ENCODE results near the gene NAGA.
"Not testable (repeated sequence)": the region's sequence is repeated elsewhere in the genome, so short reads cannot be mapped to it uniquely, and the experiment has no call there.

The NAGA gene

GRCh38 chr22:42070517-42071422 lies at the start of gene NAGA:
NAGA (minus strand) TSS chr22:42070812; CDS start chr22:42070297, 515 bp downstream.
- peak; percentile 94 for DNase-seq

GRCh38 chr22:42116848-42117424 lies 46.3 kb upstream of the NAGA start:
- no peak for DNase-seq

- DNase-seq, result not testable (repeated sequence)
These were observed 44.8 kb upstream of the NAGA start for GRCh38 chr22:42115420-42115830.

DNA sequence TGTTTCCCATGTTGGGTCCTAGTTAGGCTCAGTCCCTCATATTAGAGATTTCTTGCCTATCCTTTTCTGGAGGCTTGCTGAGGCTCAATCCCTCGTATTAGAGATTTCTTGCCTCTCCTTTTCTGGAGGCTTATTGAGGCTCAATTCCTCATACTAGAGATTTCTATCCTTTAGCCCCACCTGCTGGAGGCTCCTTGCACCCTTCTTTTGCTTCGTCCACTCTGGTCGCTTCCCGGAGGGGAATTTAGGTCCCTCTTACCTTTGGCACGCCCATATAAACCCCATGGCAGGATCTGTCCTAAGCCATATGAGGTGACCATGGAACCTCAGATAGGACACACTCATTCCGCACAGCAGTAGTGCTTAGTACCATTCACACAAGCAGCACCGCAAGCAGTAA lies 44.1 kb upstream of the NAGA start:
- DNase-seq, result no peak

GRCh38 chr22:42112793-42113192 lies 42.2 kb upstream of the NAGA start:
- DNase-seq, result peak; percentile 7

DNA sequence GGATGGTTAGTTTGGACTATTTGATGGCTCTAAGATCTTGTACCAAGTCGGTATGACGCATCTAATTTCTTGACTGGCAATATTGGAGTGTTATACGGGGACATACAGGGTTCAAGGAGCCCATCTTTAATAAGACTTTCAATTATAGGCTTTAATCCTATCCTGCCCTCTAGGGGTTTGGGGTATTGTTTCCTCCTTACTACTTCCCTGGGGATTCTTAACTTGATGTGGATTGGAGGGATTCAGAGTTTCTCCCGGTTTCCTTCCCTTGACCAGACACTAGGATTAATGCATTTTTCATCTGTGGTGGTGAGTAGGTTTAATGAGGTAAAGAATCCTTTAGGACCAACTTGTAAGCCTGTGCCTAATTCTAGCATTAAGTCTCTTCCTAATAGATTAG lies 41.2 kb upstream of the NAGA start:
- no peak for DNase-seq

GRCh38 chr22:42108848-42109247 lies 38.2 kb upstream of the NAGA start:
- DNase-seq, result no peak

GRCh38 chr22:42104332-42104860 lies 33.8 kb upstream of the NAGA start:
- DNase-seq, result not testable (repeated sequence)

- DNase-seq, result no peak
These were observed 30.6 kb upstream of the NAGA start for GRCh38 chr22:42101199-42101598.

GRCh38 chr22:42091455-42091782 lies 20.8 kb upstream of the NAGA start:
- DNase-seq, result no peak

GRCh38 chr22:42090596-42091454 lies 20.2 kb upstream of the NAGA start, which contains the start of gene NDUFA6:
NDUFA6 (minus strand) TSS chr22:42090772; CDS start chr22:42090744, 28 bp downstream.
- peak; percentile 97 for DNase-seq

- no peak for DNase-seq
These were observed 15.4 kb upstream of the NAGA start for GRCh38 chr22:42086051-42086450.

GRCh38 chr22:42084874-42085273 lies 14.3 kb upstream of the NAGA start:
- DNase-seq, result no peak

GRCh38 chr22:42083119-42083518 lies 12.5 kb upstream of the NAGA start:
- no peak for DNase-seq

- peak; percentile 13 for DNase-seq
These were observed 9.7 kb upstream of the NAGA start for GRCh38 chr22:42080287-42080686.

DNA sequence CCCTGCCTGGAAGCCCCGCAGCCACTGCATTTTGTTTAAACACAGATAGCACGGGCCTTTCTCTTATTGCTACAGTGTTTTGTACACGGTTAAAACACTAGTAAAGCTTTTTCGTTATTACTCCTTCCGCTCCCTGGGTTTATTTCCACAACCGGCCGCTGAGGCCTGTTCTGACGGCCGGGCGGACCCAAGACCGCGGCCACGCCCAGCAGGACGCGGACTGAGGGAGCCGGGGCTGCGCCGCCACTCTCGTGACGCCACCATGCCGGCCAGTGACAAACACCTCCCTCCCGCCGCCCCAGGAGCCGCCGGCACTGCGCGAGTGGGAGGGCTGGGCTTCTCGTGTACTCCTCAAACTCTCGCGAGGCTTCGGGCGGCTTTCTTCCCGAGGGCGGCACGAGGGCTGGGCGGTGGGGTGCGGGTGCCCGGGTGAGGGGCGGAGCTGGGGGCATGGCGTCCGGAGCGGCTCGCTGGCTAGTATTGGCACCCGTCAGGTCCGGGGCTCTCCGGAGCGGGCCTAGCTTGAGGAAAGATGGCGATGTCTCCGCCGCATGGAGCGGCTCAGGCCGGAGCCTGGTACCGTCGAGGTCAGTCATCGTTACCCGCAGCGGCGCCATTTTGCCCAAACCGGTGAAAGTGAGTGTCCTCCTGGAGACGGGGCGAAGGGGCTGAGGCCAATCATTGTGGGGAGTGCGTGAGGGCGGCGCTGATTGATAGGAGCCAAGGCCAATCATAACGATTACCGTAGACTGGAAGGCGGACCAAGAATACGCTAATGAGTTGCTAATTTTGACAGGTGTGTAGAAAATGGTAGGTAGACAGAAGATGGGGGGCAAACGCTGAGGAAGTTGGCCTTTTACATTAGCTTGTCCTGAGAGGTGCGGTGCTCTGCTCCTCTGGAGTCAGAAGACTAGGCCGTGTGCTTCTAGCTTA lies 9.0 kb upstream of the NAGA start, which contains the start of gene SMDT1:
Gene SMDT1 (plus strand): TSS at position 382 of the 933 bp plus-strand sequence. CDS start 69 bp downstream, at position 451.
- DNase-seq, result peak; percentile 96

DNA sequence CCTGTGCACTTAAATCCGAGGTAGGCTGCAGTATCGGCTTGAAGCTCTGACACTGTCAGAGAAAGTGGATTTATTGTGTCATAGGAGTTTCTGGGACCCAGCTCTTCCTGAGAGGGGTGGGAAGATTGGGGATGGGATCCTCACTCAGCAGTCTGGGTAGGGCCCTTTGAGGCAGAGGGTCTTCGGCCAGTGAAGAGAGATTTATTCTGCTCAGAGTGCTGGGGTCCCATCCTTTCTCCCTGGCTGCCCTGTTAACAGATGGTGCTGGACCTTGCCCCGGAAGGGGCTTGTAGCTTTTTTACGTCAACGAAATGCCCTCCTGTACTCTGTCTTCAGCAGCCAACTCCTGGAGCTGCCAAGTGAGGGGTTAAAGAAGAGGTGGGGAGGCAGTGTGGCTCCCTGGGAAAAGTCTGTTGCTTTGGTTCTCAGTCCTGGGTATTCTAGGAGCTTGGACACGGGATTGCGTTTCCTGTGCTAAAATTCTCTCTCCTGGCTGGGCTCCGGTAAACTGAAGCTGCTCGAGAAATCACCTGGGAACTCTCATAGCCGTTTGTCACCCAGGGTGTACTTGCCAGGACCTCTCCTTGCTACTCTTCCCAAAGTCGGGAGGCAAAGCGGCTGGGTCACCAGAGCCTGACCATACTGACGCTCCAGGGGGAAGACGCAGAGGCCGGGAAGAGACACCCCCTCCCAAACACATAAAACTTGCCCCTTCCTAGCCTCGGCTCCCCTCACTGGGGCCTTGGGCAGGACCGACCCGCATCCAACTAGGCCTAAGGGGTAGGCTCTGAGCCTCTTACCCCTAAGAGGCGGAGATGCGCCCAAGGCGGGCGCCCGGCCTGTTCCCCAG lies 8.1 kb upstream of the NAGA start:
- no peak for DNase-seq

DNA sequence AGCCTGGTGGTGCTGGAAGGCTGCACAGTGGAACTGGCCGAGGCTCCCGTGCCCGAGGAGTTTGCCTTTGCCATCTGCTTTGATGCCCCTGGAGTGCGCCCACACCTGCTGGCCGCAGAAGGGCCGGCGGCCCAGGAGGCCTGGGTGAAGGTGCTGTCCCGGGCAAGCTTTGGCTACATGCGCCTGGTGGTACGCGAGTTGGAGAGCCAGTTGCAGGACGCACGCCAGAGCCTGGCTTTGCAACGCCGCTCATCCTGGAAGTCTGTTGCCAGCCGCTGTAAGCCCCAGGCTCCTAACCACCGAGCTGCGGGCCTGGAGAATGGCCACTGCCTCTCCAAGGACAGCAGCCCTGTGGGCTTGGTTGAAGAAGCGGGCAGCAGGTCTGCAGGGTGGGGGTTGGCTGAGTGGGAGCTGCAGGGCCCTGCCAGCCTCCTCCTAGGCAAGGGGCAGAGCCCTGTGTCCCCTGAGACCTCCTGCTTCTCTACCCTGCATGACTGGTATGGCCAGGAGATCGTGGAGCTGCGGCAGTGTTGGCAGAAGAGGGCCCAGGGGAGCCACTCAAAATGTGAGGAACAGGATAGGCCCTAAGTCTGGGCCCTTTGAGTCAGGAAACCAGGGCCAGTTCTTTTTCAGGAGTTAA lies 7.0 kb upstream of the NAGA start:
- no peak for DNase-seq

- DNase-seq, result no peak
These were observed 6.3 kb upstream of the NAGA start for GRCh38 chr22:42076764-42077485.
